NCI-H2107 (cell line): ENCODE results near the gene GPA33.

Source experiments
- DNase-seq: peaks from one replicate; lab custom pipeline; 2025; lab: John Stamatoyannopoulos, UW

Gene GPA33

GRCh38 chr1:167086033-167086432 lies 4.1 kb downstream of the GPA33 start:
- DNase-seq, result no peak

GRCh38 chr1:167084757-167085156 lies 5.4 kb downstream of the GPA33 start:
- no peak for DNase-seq

GRCh38 chr1:167083871-167084270 lies 6.3 kb downstream of the GPA33 start:
- DNase-seq, result no peak

GRCh38 chr1:167083066-167083665 lies 7.0 kb downstream of the GPA33 start:
- no peak for DNase-seq

- no peak for DNase-seq
Observed at GRCh38 chr1:167082511-167083027, 7.6 kb downstream of the GPA33 start.

GRCh38 chr1:167081594-167082156 lies 8.5 kb downstream of the GPA33 start:
- DNase-seq, result no peak

GRCh38 chr1:167077868-167078210 lies 12.3 kb downstream of the GPA33 start:
- DNase-seq, result no peak

- DNase-seq, result no peak
Observed at GRCh38 chr1:167077128-167077867, 12.9 kb downstream of the GPA33 start.

- no peak for DNase-seq
Observed at GRCh38 chr1:167076136-167076710, 14.0 kb downstream of the GPA33 start.

GRCh38 chr1:167071286-167071685 lies 18.9 kb downstream of the GPA33 start:
- DNase-seq, result no peak

GRCh38 chr1:167068761-167069160 lies 21.4 kb downstream of the GPA33 start:
- DNase-seq, result no peak

- DNase-seq, result no peak
Observed at GRCh38 chr1:167067904-167068303, 22.3 kb downstream of the GPA33 start.

GRCh38 chr1:167066333-167067122 lies 23.6 kb downstream of the GPA33 start:
- peak; percentile 52 for DNase-seq

GRCh38 chr1:167065471-167065870 lies 24.7 kb downstream of the GPA33 start:
- no peak for DNase-seq

GRCh38 chr1:167064621-167065020 lies 25.6 kb downstream of the GPA33 start:
- no peak for DNase-seq

GRCh38 chr1:167061073-167061464 lies 29.1 kb downstream of the GPA33 start:
- DNase-seq, result no peak

- DNase-seq, result no peak
Observed at GRCh38 chr1:167060141-167061072, 29.8 kb downstream of the GPA33 start.

- DNase-seq, result no peak
Observed at GRCh38 chr1:167059809-167060107, 30.4 kb downstream of the GPA33 start.

- peak; percentile 46 for DNase-seq
Observed at GRCh38 chr1:167059045-167059808, 30.9 kb downstream of the GPA33 start.

GRCh38 chr1:167057241-167057688 lies 32.9 kb downstream of the GPA33 start:
- peak; percentile 70 for DNase-seq
